Stimulated activated CD4-positive, alpha-beta T cell treated with anti-CD3 and anti-CD28 coated beads, TNF-alpha, amount 100 ng/mL, for 24 hours (primary cell): ENCODE data around the gene PGAP3.
"Not testable (repeated sequence)": the region's sequence is repeated elsewhere in the genome, so short reads cannot be mapped to it uniquely, and the experiment has no call there.

Experiments used
- DNase-seq, 3 experiments: peaks; one replicate each; pipeline ENCODE4 v3.0.0-alpha.2; 2020; ENCODE audit warnings: low read depth in 3 of 3

Gene PGAP3

DNA sequence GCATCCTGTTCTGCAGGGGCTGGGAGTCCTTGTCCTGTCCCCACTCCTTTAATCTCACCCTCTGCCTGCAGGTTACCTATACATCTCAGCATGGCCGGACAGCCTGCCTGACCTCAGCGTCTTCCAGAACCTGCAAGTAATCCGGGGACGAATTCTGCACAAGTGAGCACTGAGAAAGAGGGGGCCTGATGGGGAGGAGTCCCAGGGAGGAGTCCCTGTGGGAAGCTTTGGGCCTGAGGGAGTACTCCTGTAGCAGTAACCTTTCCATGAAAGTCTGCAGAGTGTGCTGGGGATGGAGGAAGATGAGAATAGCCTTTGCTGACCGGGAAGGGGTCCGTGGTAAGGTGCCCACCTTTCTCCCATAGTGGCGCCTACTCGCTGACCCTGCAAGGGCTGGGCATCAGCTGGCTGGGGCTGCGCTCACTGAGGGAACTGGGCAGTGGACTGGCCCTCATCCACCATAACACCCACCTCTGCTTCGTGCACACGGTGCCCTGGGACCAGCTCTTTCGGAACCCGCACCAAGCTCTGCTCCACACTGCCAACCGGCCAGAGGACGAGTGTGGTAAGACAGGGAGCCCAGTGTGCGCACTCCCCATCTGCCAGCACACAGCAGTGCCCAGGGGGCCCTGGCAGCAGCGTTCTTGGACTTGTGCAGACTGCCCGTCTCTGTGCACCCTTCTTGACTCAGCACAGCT lies 27.7 kb upstream of the PGAP3 start:
- no peak for DNase-seq

DNA sequence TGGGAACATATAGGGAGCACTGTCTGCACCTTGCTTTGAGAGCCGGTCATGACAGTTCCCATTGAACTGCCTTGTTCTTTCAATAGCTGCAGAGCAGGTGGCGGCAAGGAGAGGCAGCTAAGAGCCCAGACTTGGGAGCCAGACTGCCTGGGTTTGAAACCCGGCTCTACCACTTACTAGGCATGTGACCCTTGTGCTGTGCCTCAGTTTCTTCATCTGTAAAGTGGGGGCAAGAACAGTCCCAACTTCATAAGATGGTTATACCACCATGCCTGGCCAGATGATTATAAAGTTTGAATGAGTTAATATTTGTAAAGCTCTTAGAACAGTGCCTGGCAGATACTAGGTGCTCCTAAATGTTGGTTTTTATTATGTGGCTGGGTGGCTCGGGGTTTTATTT lies 26.4 kb upstream of the PGAP3 start:
- no peak for DNase-seq

DNA sequence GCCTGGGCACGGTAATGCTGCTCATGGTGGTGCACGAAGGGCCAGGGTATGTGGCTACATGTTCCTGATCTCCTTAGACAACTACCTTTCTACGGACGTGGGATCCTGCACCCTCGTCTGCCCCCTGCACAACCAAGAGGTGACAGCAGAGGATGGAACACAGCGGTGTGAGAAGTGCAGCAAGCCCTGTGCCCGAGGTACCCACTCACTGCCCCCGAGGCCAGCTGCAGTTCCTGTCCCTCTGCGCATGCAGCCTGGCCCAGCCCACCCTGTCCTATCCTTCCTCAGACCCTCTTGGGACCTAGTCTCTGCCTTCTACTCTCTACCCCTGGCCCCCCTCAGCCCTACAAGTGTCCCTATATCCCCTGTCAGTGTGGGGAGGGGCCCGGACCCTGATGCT lies 24.0 kb upstream of the PGAP3 start:
- DNase-seq, result no peak

DNA sequence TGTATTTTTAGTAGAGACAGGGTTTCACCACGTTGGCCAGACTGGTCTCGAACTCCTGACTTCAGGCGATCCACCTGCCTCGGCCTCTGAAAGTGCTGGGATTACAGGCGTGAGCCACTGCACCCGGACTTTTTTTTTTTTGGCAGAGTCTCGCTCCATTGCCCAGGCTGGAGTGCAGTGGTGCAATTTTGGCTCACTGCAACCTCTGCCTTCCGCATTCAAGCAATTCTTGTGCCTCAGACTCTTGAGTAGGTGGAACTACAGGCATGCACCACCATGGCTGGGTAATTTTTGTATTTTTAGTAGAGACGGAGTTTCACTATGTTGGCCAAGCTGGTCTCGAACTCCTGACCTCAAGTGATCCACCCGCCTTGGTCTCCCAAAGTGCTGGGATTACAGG lies 23.2 kb upstream of the PGAP3 start:
- not testable (repeated sequence) for DNase-seq

DNA sequence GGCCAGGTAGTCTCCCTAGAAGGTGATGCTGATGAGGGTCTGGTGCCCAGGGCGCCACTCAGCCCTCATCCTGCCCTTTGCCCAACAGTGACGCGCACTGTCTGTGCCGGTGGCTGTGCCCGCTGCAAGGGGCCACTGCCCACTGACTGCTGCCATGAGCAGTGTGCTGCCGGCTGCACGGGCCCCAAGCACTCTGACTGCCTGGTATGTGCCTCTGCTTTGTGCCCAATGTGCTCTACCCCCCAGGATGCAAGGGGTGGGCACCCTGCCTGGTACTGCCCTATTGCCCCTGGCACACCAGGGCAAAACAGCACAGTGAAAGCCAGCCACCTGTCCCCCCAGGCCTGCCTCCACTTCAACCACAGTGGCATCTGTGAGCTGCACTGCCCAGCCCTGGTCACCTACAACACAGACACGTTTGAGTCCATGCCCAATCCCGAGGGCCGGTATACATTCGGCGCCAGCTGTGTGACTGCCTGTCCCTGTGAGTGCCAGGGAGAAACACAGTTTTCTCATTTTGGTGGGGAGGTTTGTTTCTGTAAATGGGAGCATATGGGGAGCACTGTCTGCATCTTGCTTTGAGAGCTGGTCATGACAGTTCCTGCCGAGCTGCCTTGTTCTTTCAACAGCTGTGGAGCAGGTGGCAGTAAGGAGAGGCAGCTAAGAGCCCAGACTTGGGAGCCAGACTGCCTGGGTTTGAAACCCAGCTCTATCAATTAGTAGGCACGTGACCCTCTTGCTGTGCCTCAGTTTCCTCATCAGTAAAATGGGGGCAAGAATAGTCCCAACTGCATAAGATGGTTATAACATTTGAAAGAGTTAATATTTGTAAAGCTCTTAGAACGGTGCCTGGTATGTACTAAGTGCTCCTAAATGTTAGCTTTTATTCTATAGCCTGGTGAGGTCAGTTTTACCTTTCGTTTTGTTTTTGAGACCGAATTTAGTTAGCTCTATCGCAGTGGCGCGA lies 22.4 kb upstream of the PGAP3 start:
- DNase-seq, result no peak

DNA sequence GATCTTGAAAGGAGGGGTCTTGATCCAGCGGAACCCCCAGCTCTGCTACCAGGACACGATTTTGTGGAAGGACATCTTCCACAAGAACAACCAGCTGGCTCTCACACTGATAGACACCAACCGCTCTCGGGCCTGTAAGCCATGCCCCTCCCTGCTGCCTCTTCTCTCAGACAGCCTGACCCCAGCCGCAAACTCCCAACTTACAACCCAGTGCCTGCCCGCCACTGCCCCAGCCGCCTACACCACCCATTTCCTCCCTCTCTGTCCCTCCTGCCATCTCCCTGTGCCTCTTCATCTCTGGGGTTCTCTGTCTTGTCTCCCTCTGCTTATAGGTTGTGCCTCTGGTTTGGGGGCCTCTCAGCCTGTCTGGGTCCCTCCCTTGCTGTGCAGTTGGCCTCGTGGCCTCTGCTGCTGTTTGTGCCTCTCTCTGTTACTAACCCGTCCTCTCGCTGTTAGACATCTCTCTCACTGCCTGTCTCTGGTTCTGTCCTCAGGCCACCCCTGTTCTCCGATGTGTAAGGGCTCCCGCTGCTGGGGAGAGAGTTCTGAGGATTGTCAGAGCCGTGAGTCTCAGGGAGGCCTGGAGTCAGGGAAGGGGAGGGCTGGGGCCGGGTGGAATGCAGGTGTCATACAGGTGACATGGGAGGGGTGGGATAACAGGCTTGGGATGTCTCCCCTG lies 21.6 kb upstream of the PGAP3 start:
- no peak for DNase-seq

DNA sequence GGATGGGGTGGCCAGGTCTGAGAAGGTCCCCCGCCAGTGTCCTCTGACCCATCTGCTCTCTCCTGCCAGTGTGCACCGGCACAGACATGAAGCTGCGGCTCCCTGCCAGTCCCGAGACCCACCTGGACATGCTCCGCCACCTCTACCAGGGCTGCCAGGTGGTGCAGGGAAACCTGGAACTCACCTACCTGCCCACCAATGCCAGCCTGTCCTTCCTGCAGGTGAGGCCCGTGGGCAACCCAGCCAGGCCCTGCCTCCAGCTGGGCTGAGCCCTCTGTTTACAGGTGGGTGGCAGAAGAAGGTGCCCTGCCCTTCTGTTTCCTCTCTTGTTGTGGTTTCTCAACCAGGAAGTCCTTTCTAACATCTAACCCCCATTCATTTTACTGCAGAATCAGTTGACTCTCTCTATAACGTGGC lies 19.1 kb upstream of the PGAP3 start:
- no peak for DNase-seq

DNA sequence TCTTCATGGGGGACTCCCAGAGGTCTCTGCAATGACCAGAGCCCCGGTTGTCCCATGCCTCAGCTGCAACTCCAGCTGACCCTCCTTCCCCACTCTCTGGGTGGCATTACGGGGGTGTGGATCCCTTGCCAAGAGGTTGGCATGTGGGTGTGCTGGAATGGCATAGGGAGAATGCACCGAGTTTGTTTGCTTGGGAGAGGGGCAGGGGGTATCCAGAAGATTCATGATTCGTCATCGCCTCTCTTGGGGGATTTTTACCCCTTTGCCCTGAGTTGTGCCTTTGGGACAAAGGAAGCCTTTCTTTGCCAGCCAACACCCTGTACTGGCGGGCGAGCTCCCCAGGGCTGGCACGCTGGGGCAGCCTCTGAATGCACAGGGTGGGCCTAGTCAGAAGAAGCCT lies 18.5 kb upstream of the PGAP3 start:
- DNase-seq, result no peak

DNA sequence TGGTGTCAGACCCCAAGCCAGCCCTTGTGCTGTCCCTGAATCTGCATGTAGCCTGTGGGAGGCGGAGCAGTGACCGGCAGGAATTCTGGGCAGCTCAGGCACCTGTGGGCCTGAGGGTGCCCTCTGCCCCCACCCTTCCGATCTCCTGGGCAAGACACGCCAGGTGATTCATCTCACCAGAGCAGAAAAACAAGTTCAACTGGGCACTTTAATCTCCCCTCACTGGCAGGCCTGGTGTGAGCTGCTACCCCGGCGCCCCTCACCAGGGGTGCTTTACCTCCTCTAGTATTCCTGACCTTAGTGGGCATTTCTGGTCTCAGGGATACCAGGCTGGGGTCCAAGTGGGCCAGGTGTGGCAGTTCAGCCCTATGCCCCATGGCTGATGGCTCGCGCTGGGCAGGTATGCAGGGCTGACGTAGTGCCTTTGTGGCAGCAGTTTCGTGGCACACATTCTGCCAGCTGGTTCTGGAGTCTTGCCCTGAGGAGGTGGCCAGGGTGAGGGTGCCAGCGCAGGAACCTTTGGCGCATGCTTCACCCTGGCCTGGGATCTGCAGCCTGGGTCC lies 18.0 kb upstream of the PGAP3 start:
- DNase-seq, result no peak

DNA sequence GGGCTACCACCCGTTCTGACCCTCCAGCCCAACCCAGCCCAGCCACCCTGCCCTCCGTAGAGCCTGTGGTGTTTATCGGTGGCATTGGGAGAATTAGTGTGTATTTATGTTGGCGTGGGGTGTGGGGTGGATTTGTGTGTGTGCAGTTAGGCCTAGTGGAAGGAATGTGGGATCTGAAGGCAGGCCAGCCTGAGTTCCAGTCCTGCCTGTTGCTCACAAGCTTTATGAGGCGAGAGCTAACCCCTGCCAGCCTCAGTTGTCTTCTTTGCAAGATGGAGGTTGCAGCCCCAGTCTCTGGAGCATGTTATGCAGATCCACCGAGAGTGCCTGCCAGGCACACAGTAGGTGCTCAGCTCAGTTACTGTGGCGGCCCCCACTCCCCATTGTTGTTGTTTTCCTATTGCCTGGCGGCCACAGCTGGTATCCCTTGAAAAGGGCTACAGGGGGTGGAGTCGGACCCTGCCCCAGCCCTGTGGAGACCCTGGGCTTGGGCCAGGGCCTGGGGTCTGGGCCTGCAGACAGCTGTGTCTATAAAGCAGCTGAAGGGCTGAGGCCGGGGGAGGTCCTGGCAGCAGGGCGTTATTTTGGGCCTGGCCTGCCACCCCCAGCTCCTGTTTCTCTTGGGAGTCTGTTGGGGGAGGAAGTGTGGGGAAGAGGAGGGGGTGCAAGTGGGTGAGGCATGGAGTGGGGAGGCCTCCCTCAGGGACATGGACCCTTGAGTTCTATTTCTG lies 17.1 kb upstream of the PGAP3 start:
- DNase-seq, result no peak

DNA sequence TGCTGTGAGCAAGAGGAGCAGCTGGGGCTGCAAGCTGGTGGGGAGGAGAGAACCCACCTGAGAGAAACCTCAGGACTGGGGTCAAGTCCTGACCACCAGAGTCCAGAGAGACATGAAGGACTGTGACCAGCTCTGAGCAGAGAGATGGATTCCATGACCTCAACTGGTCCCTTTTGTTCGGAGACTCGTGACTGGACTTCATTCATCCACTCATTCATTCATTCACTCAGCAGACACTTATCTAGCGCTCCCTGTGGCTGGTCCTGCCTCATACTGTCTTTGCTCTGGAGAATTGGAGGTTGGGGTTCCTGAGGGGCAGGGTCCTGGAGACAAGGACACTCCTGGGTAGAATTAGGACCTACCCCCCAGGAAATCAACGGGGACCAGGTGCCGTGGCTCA lies 16.1 kb upstream of the PGAP3 start:
- DNase-seq, result no peak

DNA sequence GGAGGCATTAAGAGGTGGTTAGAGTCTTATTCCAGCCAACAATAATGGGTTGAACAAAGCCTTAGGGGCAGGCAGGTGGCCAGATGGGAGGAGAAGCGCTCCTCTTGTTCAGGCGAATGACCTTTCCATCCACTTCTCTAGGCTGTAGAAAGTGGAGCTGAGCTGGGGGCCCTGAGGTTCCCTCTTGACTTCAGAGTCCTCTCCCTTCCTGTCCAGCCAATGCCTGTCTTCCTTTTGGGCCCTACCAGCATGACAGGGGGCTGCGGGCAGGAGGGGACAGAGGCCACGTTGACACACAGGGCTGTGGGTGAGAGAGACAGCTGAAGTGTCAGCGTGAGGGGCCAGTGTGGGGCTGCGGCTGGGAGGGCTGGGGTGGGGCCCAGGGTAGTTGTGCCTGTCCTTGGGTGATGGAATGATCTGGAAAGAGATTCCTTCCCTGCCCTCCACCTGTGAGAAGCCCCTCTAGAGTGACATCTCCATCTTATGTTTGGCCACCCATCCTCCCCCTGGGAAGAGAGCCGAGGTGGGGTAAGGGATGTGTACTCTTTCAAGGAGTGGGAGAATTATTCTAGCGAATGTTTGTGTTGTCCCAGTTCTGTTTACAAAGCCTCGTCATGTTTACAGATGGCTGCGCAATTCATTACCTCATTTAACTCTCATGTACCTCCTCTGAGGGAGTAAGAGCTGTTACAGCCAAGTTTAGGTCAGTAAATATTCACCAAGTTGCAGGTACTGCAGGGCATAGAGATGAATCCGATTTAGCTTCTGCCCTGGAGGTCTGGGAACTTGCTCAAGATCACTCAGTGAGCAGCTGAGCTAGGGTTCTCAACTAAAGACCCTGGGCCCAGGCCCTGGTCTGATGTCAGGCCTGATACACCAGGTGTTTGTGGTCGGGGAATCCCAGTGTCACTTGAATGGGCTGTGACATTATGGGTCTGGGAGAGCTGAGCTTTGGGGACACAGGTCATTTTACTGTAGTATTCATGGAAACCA lies 15.3 kb upstream of the PGAP3 start:
- no peak for DNase-seq

DNA sequence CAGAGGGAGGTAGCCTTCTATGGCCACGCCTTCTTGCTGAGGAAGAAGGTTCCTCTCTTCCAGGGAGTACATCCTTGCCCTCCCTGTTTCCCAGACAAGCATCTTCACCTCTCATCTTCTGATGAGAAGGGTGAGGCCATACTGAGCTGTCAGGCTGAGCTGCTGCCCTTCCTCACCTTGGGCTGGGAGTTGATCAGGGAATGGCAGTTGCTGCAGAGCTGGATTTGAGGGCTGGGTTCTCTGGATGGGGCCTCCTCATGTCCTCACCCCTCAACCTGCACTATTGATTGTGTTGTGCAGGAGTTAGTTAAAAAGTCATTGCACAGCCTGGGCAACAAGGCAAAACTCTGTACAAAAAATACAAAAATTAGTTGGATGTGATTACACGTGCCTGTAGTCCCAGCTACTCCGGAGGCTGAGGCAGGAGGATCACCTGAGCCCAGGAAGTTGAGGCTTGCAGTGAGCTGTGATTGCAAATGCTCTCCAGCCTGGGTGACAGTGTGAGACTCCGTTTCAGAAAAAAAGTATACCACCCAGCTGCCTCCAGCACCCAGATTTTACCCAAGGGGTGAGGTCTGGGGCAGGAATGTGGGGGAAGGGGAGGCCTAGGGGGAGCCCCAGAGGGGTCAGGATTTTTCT lies 14.0 kb upstream of the PGAP3 start:
- no peak for DNase-seq

DNA sequence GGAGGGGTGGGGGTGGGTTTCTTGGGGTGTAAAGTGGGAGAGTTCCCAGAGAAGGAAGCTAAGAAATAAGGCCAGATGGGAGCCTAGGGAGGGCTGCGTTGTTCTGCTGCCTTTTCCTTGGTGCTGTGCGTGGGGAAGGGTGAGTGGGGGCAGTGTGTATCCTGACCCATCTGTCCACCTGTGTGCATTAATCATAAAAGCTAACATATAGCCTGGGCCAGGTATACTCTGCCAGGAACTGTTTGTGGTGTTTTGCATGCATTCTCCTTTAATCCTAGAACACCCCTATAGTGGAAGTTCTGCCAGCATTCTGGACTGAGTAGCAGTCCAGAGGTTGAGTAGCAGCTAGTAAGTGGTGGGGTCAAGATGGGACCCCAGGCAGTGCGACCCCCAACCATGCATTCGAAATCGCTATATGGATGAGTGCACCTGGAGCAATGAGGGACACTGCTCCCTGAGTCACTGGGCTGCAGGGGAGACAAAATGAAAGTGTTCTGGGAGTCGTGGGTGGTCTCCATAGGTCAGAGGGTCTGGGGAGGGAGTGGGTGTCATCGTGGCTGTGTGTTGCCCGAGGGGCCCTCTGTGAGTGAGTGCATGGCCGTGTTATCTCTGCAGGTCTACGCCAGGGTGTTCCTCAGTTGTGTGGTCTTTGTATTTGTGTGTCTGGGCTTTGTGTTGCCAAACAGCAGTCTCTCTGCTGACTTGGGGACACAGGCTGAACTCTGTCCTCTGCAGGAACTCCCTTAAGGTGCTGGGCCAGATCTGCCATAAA lies 13.3 kb upstream of the PGAP3 start:
- no peak for DNase-seq

DNA sequence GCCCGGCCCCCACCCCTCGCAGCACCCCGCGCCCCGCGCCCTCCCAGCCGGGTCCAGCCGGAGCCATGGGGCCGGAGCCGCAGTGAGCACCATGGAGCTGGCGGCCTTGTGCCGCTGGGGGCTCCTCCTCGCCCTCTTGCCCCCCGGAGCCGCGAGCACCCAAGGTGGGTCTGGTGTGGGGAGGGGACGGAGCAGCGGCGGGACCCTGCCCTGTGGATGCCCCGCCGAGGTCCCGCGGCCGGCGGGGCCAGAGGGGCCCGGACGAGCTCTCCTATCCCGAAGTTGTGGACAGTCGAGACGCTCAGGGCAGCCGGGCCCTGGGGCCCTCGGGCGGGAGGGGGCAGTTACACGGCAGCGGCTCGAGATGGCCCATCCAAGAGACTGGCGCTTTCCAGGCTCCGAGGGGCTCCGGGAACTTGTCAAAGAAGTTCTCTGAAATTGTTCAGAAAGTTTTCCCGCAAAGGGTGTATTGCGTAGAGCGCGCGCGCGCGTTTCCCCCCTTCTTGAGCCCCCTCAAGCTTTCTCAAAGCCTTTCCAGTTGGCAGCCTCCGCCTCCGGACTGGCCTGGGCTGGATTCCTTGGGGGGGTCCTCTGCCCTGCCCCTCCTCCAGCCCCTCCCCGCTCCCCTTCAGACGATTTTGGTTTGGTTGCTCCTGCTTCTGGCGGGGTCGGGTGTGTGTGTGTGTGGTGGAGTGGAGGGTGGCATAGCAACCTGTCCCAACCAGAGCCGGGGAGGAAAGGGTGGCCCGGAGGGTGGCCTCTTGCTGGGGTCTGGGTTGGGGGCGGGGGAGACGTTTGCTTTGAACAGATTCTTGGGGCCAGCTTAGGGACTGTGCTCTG lies 12.5 kb upstream of the PGAP3 start:
- DNase-seq, result no peak

DNA sequence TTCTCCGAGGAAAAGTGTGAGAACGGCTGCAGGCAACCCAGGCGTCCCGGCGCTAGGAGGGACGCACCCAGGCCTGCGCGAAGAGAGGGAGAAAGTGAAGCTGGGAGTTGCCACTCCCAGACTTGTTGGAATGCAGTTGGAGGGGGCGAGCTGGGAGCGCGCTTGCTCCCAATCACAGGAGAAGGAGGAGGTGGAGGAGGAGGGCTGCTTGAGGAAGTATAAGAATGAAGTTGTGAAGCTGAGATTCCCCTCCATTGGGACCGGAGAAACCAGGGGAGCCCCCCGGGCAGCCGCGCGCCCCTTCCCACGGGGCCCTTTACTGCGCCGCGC lies 11.9 kb upstream of the PGAP3 start, which contains the start of gene ERBB2:
Gene ERBB2, plus strand, starts transcription at position 247 of the 330 bp plus-strand sequence. CDS start 175 bp downstream, outside the sequence.
- no peak for DNase-seq

DNA sequence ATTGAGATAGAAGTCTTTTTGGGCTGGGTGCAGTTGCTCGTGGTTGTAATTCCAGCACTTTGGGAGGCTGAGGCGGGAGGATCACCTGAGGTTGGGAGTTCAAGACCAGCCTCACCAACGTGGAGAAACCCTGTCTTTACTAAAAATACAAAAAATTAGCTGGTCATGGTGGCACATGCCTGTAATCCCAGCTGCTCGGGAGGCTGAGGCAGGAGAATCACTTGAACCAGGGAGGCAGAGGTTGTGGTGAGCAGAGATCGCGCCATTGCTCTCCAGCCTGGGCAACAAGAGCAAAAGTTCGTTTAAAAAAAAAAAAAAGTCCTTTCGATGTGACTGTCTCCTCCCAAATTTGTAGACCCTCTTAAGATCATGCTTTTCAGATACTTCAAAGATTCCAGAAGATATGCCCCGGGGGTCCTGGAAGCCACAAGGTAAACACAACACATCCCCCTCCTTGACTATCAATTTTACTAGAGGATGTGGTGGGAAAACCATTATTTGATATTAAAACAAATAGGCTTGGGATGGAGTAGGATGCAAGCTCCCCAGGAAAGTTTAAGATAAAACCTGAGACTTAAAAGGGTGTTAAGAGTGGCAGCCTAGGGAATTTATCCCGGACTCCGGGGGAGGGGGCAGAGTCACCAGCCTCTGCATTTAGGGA lies 11.4 kb upstream of the PGAP3 start:
- DNase-seq, result not testable (repeated sequence)

DNA sequence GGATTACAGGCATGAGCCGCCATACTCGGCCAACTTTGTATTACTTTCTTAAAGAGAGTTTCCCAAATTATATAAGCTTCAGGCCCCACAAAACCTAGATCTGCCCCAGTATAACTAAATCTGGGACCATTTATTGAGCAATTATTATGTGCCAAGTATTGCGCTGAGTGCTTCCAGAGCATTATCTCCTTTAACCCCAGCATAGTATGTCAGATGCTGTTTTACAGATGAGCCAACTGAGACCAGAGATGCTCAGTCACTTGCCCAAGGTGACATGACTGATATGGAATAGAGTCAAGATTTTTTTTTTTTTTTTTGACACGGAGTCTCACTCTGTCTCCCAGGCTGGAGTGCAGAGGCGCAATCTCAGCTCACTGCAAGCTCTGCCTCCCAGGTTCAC lies 10.1 kb upstream of the PGAP3 start:
- DNase-seq, result no peak
